ENCODE results near the gene CELF1. TPM values are rescaled to one million over a fixed set of nuclear protein-coding genes. Genes with fewer than 3 reads are reported as not detected.

The CELF1 gene
- total RNA-seq, 1 experiment from 2014 or later, result 152 TPM

DNA sequence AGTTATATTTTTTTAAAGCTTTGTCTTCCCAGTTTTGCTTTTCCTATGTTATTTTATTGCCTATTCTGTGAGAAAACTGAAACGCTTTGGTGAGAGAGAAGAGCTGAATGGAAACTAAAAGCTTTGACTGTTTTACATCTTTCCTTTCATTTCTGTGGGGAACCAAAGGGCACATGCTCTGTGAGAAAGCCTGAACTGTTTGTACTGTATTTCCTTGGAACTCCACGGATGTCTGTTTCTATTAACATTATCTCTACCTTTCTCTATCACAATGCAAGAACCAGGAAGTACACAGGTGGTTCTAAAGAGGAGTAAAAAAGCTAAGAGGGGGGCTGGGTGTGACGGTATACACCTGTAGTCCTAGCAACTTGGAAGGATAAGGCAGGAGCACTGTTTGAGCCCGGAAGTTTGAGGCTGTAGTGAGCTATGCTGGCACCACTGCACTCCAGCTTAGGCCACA, 43.8 kb downstream of the CELF1 start:
- Histone ChIP-seq H3K9me3 (no peaks in the 10 kb centered on the region), H3K27me3 (replicated peaks; ENCODE audit: control insufficient read depth, insufficient read depth, low read length) (no peaks in the 10 kb centered on the region), H3K4me3 (ENCODE audit: low read depth, low read length) (no peak overlapping the region), H3K36me3 (ENCODE audit: control insufficient read depth, insufficient read depth, low read length) (no peaks in the 10 kb centered on the region), H3K4me1 (peaks cover 30% of the 10 kb centered on the region)
- H3K9me3 Mint-ChIP-seq (ENCODE audit: unreplicated experiment), result no peaks in the 10 kb centered on the region
- no TSS peak for BruUV-seq (replicated peaks)
- peaks cover 70% of the 10 kb centered on the region for H3K36me3 Mint-ChIP-seq (ENCODE audit: insufficient read depth, unreplicated experiment)
- TF ChIP-seq, protein P1, sequence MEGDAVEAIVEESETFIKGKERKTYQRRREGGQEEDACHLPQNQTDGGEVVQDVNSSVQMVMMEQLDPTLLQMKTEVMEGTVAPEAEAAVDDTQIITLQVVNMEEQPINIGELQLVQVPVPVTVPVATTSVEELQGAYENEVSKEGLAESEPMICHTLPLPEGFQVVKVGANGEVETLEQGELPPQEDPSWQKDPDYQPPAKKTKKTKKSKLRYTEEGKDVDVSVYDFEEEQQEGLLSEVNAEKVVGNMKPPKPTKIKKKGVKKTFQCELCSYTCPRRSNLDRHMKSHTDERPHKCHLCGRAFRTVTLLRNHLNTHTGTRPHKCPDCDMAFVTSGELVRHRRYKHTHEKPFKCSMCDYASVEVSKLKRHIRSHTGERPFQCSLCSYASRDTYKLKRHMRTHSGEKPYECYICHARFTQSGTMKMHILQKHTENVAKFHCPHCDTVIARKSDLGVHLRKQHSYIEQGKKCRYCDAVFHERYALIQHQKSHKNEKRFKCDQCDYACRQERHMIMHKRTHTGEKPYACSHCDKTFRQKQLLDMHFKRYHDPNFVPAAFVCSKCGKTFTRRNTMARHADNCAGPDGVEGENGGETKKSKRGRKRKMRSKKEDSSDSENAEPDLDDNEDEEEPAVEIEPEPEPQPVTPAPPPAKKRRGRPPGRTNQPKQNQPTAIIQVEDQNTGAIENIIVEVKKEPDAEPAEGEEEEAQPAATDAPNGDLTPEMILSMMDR (IDR thresholded peaks at IDR 0.05; ENCODE audit: insufficient read depth in 1 of 2, low read depth in 1 of 2, low read length in 1 of 2, severe bottlenecking in 1 of 2, unreplicated experiment in 1 of 2), result no peak
- H3K4me1 Mint-ChIP-seq (ENCODE audit: low read depth, unreplicated experiment), result peaks cover 41% of the 10 kb centered on the region
- intact Hi-C loops (cut with micrococcal nuclease; ENCODE audit: unreplicated experiment), result no loop called here
- no peak for DNase-seq
- H3K27me3 Mint-ChIP-seq (ENCODE audit: insufficient read depth, unreplicated experiment), result no peaks in the 10 kb centered on the region
- ChIA-PET CTCF (interaction anchor here (0.6 kb wide), 1 partner anchor 46 kb away, joined by 3 read pairs; no protein-coding TSS in a partner anchor), POLR2A (no interaction called here)
- H3K27ac Mint-ChIP-seq (ENCODE audit: unreplicated experiment), result peak overlapping the region; percentile 70
- no peak overlapping the region for H3K4me3 Mint-ChIP-seq (ENCODE audit: unreplicated experiment)

DNA sequence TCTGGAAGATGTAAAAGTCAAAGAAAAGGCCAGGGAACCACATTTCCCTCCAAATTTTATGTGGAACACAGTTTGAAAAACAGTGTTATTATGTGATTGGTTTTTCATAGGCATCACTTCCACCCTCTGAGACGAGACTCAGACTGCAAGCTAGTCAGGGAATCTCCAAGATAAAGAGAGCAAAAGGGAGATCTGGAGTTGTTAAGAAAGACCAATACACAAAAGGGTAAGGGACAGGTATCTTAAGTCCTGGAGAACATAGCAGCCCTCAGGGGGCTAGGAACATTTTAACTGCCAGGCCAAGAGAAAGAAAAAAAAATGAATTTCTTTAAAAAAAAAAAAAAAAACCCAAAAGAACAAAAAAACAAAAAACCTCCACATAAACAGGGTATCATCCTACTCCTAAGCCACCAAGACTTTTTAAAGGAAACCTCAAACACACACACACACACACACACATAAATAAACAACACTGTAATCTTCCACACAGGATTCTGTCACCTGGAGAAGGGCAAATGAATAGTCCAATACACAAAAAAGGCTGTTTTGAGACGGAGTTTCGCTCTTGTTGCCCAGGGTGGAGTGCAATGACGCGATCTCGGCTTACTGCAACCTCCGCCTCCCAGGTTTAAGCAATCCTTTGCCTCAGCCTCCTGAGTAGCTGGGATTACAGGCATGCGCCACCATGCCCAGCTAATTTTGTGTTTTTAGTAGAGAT, 44.5 kb downstream of the CELF1 start:
- no peaks in the 10 kb centered on the region for H3K36me3 ChIP-seq (ENCODE audit: control insufficient read depth, insufficient read depth, low read length)
- intact Hi-C loops (cut with micrococcal nuclease; ENCODE audit: unreplicated experiment), result no loop called here
- DNase-seq, result no peak
- no TSS peak for BruUV-seq (replicated peaks)
- no peak overlapping the region for H3K4me3 ChIP-seq (ENCODE audit: low read depth, low read length)
- TF ChIP-seq, protein P1 (IDR thresholded peaks at IDR 0.05; ENCODE audit: insufficient read depth in 1 of 2, low read depth in 1 of 2, low read length in 1 of 2, severe bottlenecking in 1 of 2, unreplicated experiment in 1 of 2), result no peak
- H3K9me3 ChIP-seq, result no peaks in the 10 kb centered on the region
- Mint-ChIP-seq H3K4me1 (ENCODE audit: low read depth, unreplicated experiment) (peaks cover 34% of the 10 kb centered on the region), H3K27ac (ENCODE audit: unreplicated experiment) (no peak overlapping the region), H3K4me3 (ENCODE audit: unreplicated experiment) (no peak overlapping the region), H3K27me3 (ENCODE audit: insufficient read depth, unreplicated experiment) (no peaks in the 10 kb centered on the region), H3K36me3 (ENCODE audit: insufficient read depth, unreplicated experiment) (peaks cover 68% of the 10 kb centered on the region), H3K9me3 (ENCODE audit: unreplicated experiment) (no peaks in the 10 kb centered on the region)
- H3K4me1 ChIP-seq, result peaks cover 27% of the 10 kb centered on the region
- CTCF ChIA-PET, result no interaction called here
- H3K27me3 ChIP-seq (replicated peaks; ENCODE audit: control insufficient read depth, insufficient read depth, low read length), result no peaks in the 10 kb centered on the region
- POLR2A ChIA-PET, result no interaction called here

DNA sequence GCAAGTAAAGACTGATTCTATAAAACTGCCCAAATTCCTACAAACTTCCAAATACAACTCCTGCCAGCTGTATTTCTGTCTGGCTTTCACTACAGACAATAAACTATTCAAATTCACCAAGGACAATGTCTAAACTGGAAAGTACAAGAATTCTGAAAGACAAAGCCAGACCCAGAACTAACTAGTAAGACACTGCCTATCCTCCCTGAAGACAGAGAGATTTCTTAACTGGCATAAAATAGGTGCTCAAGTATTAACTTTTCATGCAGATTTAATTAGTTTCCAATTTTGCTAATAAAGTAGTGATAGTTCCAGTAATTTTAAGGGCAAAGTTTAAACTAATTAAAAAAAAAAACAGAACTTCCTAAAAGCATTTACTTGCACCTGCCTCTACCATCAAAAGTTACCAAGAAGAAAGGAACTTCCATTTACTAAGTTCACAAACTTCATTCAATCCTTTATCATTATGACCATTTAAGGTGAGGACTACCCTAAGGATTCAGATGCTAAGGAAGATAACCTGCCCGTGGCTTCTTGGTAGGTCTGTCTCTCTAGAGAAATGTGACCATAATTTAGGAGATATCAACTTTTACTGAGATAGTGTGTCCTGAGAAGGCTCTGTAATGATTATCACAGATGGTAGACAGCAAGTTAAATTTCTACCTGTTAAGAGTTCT, 45.2 kb downstream of the CELF1 start:
- H3K27me3 Mint-ChIP-seq (ENCODE audit: insufficient read depth, unreplicated experiment), result no peaks in the 10 kb centered on the region
- peaks cover 34% of the 10 kb centered on the region for H3K4me1 Mint-ChIP-seq (ENCODE audit: low read depth, unreplicated experiment)
- TF ChIP-seq, protein P1 (IDR thresholded peaks at IDR 0.05; ENCODE audit: insufficient read depth in 1 of 2, low read depth in 1 of 2, low read length in 1 of 2, severe bottlenecking in 1 of 2, unreplicated experiment in 1 of 2), result no peak
- Histone ChIP-seq H3K9me3 (no peaks in the 10 kb centered on the region), H3K36me3 (ENCODE audit: control insufficient read depth, insufficient read depth, low read length) (no peaks in the 10 kb centered on the region), H3K27me3 (replicated peaks; ENCODE audit: control insufficient read depth, insufficient read depth, low read length) (no peaks in the 10 kb centered on the region), H3K4me3 (ENCODE audit: low read depth, low read length) (no peak overlapping the region), H3K4me1 (peaks cover 27% of the 10 kb centered on the region)
- DNase-seq, result no peak
- CTCF ChIA-PET, result no interaction called here
- H3K27ac Mint-ChIP-seq (ENCODE audit: unreplicated experiment), result no peak overlapping the region
- intact Hi-C loops (cut with micrococcal nuclease; ENCODE audit: unreplicated experiment), result no loop called here
- peaks cover 68% of the 10 kb centered on the region for H3K36me3 Mint-ChIP-seq (ENCODE audit: insufficient read depth, unreplicated experiment)
- no TSS peak for BruUV-seq (replicated peaks)
- POLR2A ChIA-PET, result no interaction called here
- H3K4me3 Mint-ChIP-seq (ENCODE audit: unreplicated experiment), result no peak overlapping the region
- H3K9me3 Mint-ChIP-seq (ENCODE audit: unreplicated experiment), result no peaks in the 10 kb centered on the region
